Upper lobe of left lung (tissue), 6 donors: ENCODE data around the gene MYPOP. TPM values are rescaled to one million over a fixed set of nuclear protein-coding genes. Genes with fewer than 3 reads are reported as not detected.

Source experiments
- ATAC-seq, 2 donors: fragments of 200-7000 bp; cut with Tn5 transposase; one replicate each; pipeline ENCODE4 v1.9.1; 2022; ENCODE audit warnings: mild to moderate bottlenecking in 2 of 2, moderate library complexity in 2 of 2; ENCODE audit not compliant: low FRiP score in 2 of 2
- DNase-seq, 2 donors: peaks; one replicate each; pipeline ENCODE4 v3.0.0-alpha.2; 2019 to 2020
- H3K27ac ChIP-seq, 4 donors: fragments of 200-600 bp; sonication (generic); one replicate each; pipeline ENCODE4 v1.5.1; 2016 to 2019
- H3K27me3 ChIP-seq, 4 donors: fragments of 200-600 bp; sonication (generic); one replicate each; pipeline ENCODE4 v1.5.1; 2017 to 2019
- H3K36me3 ChIP-seq, 4 donors: fragments of 200-600 bp; sonication (generic); one replicate each; pipeline ENCODE4 v1.5.1; 2016 to 2019
- H3K4me1 ChIP-seq, 4 donors: fragments of 200-600 bp; sonication (generic); one replicate each; pipeline ENCODE4 v1.5.1; 2018 to 2019
- H3K4me3 ChIP-seq, 4 donors: fragments of 200-600 bp; sonication (generic); one replicate each; pipeline ENCODE4 v1.5.1; 2017 to 2019; ENCODE audit warnings: mild to moderate bottlenecking in 2 of 4, moderate library complexity in 1 of 4
- H3K9me3 ChIP-seq, 4 donors: fragments of 200-600 bp; sonication (generic); one replicate each; pipeline ENCODE4 v1.5.1; 2018 to 2019
- EP300 ChIP-seq, 4 donors: sonication (generic); formaldehyde crosslinking; IDR thresholded peaks; one replicate each; pipeline ENCODE4 v1.5.1; 2017; ENCODE audit warnings: antibody characterized with exemption in 4 of 4, control low read depth in 2 of 4
- POLR2A ChIP-seq, 4 donors: fragments of 450-650 bp; IDR thresholded peaks; one replicate each; pipeline ENCODE4 v1.5.1; 2016 to 2017; ENCODE audit warnings: antibody characterized with exemption in 4 of 4, mild to moderate bottlenecking in 2 of 4
- POLR2AphosphoS5 ChIP-seq, 2 donors: sonication (generic); formaldehyde crosslinking; IDR thresholded peaks; one replicate each; pipeline ENCODE4 v1.5.1; 2017; ENCODE audit warnings: antibody characterized with exemption in 2 of 2
- WGBS, 2 donors: methylation state at CpG; one replicate each; pipeline ENCODE4 v1.1.5; 2017 to 2018; 5-methylcytosine and 5-hydroxymethylcytosine counted together
- total RNA-seq, 6 donors: library from RNA; depleted of rRNA in 4 of 6; stranded (reverse); fragments of >200 nt in 4 of 6; gene quantifications; one replicate each; pipeline versions ENCODE4 v1.1.0 to v1.2.1, GENCODE V29; 2016 to 2021
- TF ChIP-seq, protein P1 (sequence below), 6 experiments: fragments of 450-650 bp in 4 of 6; fragments of 200-600 bp in 2 of 6; sonication (generic) in 2 of 6; IDR thresholded peaks; one replicate each; pipeline ENCODE4 v1.5.1; 2016 to 2019; ENCODE audit warnings: antibody characterized with exemption in 6 of 6
- donor health status: DM: no; HTN: no; CAD: no; lungs with moderate emphysema.
- donor health status: DM: no; HTN: yes; CAD: no; lungs with severe emphysema.

Gene MYPOP
- total RNA-seq, 6 donors from 2014 or later, result 2.3 to 13.6 (median 9.2) TPM

DNA sequence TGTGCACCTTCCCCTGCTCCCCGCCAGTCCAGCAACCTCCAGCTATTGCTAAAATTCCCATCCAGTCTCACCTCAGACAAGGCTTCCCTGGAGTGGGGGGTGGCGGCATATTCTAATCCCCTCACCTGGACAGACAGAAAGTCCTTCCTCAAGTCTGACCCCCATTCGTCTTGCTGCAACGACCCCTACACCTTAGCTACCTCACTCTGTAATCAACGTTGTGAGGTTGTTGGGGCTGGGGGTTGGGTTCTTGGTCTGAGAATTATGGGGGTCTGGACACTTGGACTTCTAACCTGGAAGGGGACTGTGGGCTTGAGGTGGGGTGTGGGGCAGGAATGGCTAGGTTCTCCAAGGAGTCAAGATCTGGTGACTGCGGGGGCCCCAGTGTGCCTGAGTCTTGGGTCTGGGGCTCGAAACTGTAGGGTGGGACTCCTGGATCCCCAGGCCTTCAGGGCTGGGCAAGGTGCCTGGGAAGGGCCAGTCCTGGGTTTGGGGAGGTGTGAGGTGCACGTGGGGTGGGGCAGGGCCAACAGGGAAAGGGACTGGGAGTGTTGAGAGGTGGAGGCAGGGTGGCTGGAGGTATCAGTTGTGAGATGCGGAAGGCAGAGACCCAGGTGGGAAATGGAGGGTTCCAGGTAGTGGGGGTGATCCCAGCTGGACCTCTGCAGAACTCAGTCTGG is 37.0 kb downstream of the MYPOP start:
- peaks cover 0 to 11% (median 5%) of the 10 kb centered on the region in 4 donors for H3K27me3 ChIP-seq
- no peak overlapping the region for H3K27ac ChIP-seq
- DNase-seq (no peak), ATAC-seq (no peak)
- H3K4me1 ChIP-seq, result peaks cover 17 to 33% (median 27%) of the 10 kb centered on the region in 4 donors
- WGBS, 2 donors, result 73 to 79% methylated on average over 7 to 9 of the region's 9 CpGs
- H3K9me3 ChIP-seq, result no peaks in the 10 kb centered on the region
- TF ChIP-seq EP300 (IDR thresholded peaks at IDR 0.05) (no peak), POLR2A (IDR thresholded peaks at IDR 0.05) (no peak), POLR2AphosphoS5 (IDR thresholded peaks at IDR 0.05) (no peak)
- TF ChIP-seq, protein P1, sequence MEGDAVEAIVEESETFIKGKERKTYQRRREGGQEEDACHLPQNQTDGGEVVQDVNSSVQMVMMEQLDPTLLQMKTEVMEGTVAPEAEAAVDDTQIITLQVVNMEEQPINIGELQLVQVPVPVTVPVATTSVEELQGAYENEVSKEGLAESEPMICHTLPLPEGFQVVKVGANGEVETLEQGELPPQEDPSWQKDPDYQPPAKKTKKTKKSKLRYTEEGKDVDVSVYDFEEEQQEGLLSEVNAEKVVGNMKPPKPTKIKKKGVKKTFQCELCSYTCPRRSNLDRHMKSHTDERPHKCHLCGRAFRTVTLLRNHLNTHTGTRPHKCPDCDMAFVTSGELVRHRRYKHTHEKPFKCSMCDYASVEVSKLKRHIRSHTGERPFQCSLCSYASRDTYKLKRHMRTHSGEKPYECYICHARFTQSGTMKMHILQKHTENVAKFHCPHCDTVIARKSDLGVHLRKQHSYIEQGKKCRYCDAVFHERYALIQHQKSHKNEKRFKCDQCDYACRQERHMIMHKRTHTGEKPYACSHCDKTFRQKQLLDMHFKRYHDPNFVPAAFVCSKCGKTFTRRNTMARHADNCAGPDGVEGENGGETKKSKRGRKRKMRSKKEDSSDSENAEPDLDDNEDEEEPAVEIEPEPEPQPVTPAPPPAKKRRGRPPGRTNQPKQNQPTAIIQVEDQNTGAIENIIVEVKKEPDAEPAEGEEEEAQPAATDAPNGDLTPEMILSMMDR (IDR thresholded peaks at IDR 0.05), result no peak
- no peak overlapping the region for H3K4me3 ChIP-seq
- H3K36me3 ChIP-seq, result no peaks in the 10 kb centered on the region

DNA sequence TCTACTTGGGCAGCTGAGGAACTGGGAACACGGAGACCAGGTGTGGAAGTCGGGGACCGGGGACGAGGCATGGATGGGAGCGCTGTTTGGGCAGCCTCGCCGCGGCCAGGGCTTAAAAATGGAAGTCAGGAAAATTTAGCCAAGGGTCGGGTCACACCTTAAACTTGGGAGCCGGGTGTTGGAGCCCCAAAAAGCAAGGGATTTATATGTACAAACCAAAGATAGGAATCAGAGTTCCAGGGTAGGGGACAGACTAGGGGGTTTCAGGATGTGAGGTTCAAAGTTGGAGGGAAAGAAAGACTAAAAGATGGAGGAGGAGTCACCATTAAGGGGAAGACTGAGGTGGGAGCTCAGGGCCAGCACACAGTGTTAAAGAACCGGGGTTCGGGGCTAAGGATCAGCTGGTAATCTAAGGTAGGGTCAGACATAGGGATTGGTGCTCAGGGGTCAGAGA is 37.8 kb downstream of the MYPOP start:
- Histone ChIP-seq H3K27me3 (peaks cover 0 to 11% (median 5%) of the 10 kb centered on the region in 4 donors), H3K27ac (no peak overlapping the region), H3K9me3 (no peaks in the 10 kb centered on the region), H3K36me3 (peaks cover 0 to under 1% (median under 1%) of the 10 kb centered on the region in 4 donors), H3K4me1 (peaks cover 17 to 33% (median 27%) of the 10 kb centered on the region in 4 donors), H3K4me3 (peak overlapping the region in 3 of 4 donors; percentile 78 to 89 (median 86))
- TF ChIP-seq POLR2A (IDR thresholded peaks at IDR 0.05) (no peak), POLR2AphosphoS5 (IDR thresholded peaks at IDR 0.05) (no peak), EP300 (IDR thresholded peaks at IDR 0.05) (no peak)
- TF ChIP-seq, protein P1 (IDR thresholded peaks at IDR 0.05), result no peak
- ATAC-seq, result no peak
- no peak for DNase-seq
- 40 to 49% methylated on average over 12 of the region's 12 CpGs for WGBS, 2 donors

DNA sequence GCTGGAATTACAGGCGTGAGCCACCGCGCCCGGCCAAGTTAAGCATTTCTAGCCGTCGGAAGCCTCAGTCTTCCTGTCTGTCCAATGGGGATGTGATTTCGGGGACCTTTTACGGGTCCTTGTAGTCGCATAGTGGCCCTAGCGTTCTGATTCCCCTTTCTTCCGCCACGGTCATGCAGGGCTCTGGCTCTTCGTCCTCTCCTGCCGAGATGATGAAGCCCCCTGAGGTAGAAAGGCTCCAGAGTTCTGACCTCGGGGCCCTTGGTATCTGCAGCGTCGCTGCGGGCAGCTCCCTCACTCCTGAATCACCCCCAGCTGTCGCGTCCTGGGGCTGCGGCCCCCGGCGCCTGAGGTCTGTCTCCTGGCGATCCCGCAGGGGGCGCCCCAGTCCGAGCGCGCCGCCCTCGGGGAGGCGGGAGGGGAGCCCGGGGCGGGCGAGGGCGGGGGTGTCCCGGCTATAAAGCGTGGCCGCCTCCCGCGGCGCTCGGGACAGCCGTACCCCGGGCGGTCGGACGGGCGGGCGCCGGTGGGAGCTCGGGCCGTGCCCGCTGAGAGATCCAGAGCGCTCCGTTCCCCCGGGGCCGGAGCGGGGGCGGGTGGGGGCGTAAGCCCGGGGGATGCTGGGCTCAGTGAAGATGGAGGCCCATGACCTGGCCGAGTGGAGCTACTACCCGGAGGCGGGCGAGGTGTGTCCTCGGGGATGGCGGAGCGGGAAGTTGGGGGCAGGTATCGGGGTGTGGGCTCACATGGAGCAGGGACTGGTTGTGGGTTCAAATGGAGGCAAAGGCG is 38.4 kb downstream of the MYPOP start, which contains the start of gene FOXA3:
TSS of gene FOXA3 (plus strand) at position 487 of the 789 bp plus-strand sequence. CDS start at position 618, 131 bp downstream.
- H3K9me3 ChIP-seq, result no peaks in the 10 kb centered on the region
- TF ChIP-seq, protein P1 (IDR thresholded peaks at IDR 0.05), result peak; percentile 63 to 86 (median 71)
- TF ChIP-seq POLR2AphosphoS5 (IDR thresholded peaks at IDR 0.05), result no peak
- no peak for TF ChIP-seq POLR2A (IDR thresholded peaks at IDR 0.05)
- TF ChIP-seq EP300 (IDR thresholded peaks at IDR 0.05), result no peak
- ATAC-seq (peak; percentile 68 to 79), DNase-seq (peak; percentile 58 to 93)
- peak within 1 kb of the TSS in 3 of 4 donors; percentile 78 to 89 (median 86) for H3K4me3 ChIP-seq
- WGBS, 2 donors, result 6 to 14% methylated on average over 18 to 30 of the region's 71 CpGs
- peaks cover 0 to 11% (median 5%) of the 10 kb centered on the region in 4 donors for H3K27me3 ChIP-seq
- peak within 1 kb of the TSS in 1 of 4 donors; percentile 94 for H3K27ac ChIP-seq
- H3K4me1 ChIP-seq, result peaks cover 17 to 33% (median 27%) of the 10 kb centered on the region in 4 donors
- peaks cover 0 to 7% (median 3%) of the 10 kb centered on the region in 4 donors for H3K36me3 ChIP-seq

DNA sequence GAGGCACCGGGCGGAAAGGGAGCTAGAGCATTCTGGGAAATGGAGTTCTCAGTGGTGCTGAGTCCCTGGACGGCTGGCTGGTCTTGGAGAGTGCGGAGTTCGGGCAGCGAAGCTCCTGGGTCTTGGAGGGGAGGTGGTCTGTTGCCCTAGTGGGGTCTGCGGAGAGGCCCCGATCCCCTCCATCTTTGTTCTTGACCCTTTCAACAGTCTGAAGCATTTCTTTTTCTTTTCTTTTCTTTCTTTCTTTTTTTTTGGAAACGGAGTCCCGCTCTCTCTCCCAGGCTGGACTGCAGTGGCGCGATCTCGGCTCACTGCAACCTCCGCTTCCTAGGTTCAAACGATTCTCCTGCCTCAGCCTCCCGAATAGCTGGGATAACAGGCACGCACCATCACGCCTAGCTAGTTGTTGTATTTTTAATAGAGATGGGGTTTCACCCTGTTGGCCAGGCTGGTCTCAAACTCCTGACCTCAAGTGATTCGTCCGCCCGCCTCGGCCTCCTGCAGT is 39.0 kb downstream of the MYPOP start:
- DNase-seq (no peak), ATAC-seq (no peak)
- Histone ChIP-seq H3K4me3 (peak overlapping the region in 3 of 4 donors; percentile 78 to 89 (median 86)), H3K9me3 (no peaks in the 10 kb centered on the region), H3K27me3 (peaks cover 0 to 11% (median 5%) of the 10 kb centered on the region in 4 donors), H3K27ac (peak overlapping the region in 1 of 4 donors; percentile 94), H3K4me1 (peaks cover 17 to 33% (median 27%) of the 10 kb centered on the region in 4 donors), H3K36me3 (peaks cover 0 to 13% (median 6%) of the 10 kb centered on the region in 4 donors)
- TF ChIP-seq EP300 (IDR thresholded peaks at IDR 0.05) (no peak), POLR2AphosphoS5 (IDR thresholded peaks at IDR 0.05) (no peak), POLR2A (IDR thresholded peaks at IDR 0.05) (no peak)
- TF ChIP-seq, protein P1 (IDR thresholded peaks at IDR 0.05), result no peak
- 3 to 4% methylated on average over 22 of the region's 22 CpGs for WGBS, 2 donors
